Measurements from ENCODE around the gene NPTX1. TPM values are rescaled to one million over a fixed set of nuclear protein-coding genes. Genes with fewer than 3 reads are reported as not detected.

The NPTX1 gene
- total RNA-seq, 2 experiments from 2014 or later, result 10.4 to 10.7 TPM

DNA sequence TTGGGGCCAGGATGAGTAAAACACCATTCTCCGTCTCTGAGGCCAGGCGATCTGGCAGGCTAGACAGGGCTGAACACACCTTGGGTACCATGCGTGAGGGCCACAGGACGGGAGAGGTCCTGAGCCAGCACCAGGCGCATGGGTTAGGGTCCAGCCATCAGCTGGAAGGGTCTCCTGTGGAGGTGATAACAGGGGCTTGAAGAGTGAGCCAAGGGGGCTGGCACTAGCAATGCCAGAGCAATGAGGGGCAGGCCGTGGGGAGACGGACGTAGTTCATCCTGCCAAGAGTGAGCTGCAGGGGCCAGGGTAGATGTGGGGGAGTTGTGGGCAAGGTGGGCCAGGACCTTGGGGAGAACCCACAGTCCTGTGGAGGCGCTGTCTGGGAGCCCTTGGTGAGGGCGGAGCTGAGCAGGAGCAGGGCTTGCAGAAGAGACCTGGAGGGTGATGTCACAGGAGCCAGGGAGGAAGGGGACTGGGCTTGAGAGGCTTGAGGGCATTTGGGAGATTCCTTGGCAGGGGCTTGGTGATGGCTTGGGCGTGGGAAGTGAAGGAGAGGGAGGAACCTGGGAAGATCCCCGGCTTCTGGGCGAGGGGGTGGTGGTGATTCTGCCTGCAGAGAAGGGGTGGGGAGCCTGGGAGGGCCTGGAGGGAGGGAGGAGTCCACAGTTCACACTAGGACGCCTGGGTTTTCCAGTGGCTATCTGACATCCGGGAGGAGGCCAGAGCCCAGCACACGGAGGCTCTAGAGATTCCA lies 6.3 kb upstream of the NPTX1 start:
- CTCF ChIA-PET, result no interaction called here
- H3K36me3 Mint-ChIP-seq (ENCODE audit: low read depth), result no peaks in the 10 kb centered on the region
- no peak for DNase-seq
- H3K4me3 Mint-ChIP-seq, result no peak overlapping the region
- peaks cover 55% of the 10 kb centered on the region for H3K27me3 Mint-ChIP-seq (ENCODE audit: low read depth)
- no peak overlapping the region for H3K27ac Mint-ChIP-seq
- intact Hi-C loops (cut with micrococcal nuclease), result no loop called here
- H3K9me3 Mint-ChIP-seq, result no peaks in the 10 kb centered on the region
- H3K4me1 Mint-ChIP-seq (ENCODE audit: low read depth), result no peaks in the 10 kb centered on the region

DNA sequence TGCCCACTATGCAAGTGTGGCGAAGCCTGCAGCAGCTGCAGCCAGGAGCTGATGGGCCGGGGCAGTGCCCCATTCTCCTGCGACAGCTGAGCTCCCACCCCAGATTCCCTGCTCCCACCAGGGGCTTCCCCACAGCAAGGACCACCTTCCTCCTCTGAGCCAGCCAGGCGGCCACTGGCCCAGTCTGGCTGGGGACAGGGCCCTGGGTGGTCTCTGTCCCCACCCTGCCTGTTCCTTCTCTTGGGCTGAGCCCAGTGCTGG lies 5.6 kb upstream of the NPTX1 start:
- Mint-ChIP-seq H3K4me3 (no peak overlapping the region), H3K9me3 (no peaks in the 10 kb centered on the region), H3K27ac (no peak overlapping the region), H3K27me3 (ENCODE audit: low read depth) (peaks cover 47% of the 10 kb centered on the region), H3K36me3 (ENCODE audit: low read depth) (no peaks in the 10 kb centered on the region), H3K4me1 (ENCODE audit: low read depth) (no peaks in the 10 kb centered on the region)
- CTCF ChIA-PET, result interaction anchor here (1.1 kb wide), 1 partner anchor 417 kb away, joined by 4 read pairs; no protein-coding TSS in a partner anchor
- DNase-seq, result no peak
- intact Hi-C loops (cut with micrococcal nuclease), result no loop called here

DNA sequence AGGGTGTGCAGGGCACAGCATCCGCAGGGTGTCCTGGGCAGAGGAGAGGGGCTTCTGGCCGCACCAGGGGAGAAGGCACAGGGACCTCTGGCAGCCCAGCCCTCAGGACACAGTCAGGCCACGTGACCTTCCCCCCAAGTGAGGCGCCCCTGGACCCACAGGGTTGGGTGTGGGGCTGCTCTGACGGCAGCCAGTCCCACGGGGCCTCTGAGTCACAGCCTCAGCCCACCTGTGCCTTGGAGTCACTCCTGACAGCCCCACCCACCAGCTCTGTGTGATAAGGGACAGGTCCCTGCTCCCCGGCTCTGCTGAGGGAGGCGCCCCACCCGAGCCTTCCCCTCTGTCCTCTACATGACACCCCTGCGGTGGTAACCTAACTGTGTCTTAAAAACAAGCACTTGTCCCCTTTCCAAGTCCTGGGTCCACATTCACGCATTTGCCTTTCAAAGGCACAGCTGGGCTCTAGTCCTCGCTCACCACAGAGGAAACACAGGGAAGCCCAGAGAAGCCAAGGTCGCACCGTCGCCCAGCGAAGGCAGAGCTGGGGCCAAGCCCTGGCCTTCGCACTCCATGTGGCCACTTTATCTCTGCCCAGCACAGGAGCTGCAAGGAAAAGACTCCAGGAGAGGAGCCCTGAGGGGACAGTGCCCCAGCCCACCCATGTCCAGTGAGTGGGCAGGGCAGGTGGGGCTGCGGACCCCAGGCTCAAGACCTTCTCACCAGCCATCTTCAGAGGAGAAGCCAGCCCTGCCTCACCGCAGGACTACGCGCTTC lies 5.1 kb upstream of the NPTX1 start:
- Mint-ChIP-seq H3K27ac (no peak overlapping the region), H3K4me1 (ENCODE audit: low read depth) (no peaks in the 10 kb centered on the region), H3K9me3 (no peaks in the 10 kb centered on the region), H3K4me3 (no peak overlapping the region), H3K36me3 (ENCODE audit: low read depth) (no peaks in the 10 kb centered on the region), H3K27me3 (ENCODE audit: low read depth) (peaks cover 46% of the 10 kb centered on the region)
- CTCF ChIA-PET, result interaction anchor here (1.1 kb wide), 1 partner anchor 417 kb away, joined by 4 read pairs; no protein-coding TSS in a partner anchor
- intact Hi-C loops (cut with micrococcal nuclease), result no loop called here
- DNase-seq, result no peak

DNA sequence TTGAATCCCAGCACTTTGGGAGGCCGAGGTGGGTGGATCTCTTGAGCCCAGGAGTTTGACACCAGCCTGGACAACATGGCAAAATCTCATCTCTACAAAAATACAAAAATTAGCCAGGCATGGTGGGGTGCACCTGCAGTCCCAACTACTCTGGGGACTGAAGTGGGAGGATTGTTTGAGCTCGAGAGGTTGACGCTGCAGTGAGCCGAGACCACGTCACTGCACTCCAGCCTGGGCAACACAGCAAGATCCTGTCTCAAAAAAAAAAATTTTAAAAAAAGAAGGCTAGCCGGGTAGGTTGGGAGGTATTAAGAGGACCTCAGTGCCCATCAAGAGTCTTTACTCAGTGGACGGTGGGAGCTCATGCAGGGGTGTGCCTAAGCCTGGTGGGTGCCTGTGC lies 3.8 kb upstream of the NPTX1 start:
- H3K4me1 Mint-ChIP-seq (ENCODE audit: low read depth), result peaks cover 3% of the 10 kb centered on the region
- no peak overlapping the region for H3K4me3 Mint-ChIP-seq
- peaks cover 47% of the 10 kb centered on the region for H3K27me3 Mint-ChIP-seq (ENCODE audit: low read depth)
- DNase-seq, result no peak
- CTCF ChIA-PET, result interaction anchor here (0.7 kb wide), 1 partner anchor 662 kb away, joined by 3 read pairs; no protein-coding TSS in a partner anchor
- no peaks in the 10 kb centered on the region for H3K9me3 Mint-ChIP-seq
- H3K27ac Mint-ChIP-seq, result no peak overlapping the region
- intact Hi-C loops (cut with micrococcal nuclease), result no loop called here
- H3K36me3 Mint-ChIP-seq (ENCODE audit: low read depth), result no peaks in the 10 kb centered on the region

DNA sequence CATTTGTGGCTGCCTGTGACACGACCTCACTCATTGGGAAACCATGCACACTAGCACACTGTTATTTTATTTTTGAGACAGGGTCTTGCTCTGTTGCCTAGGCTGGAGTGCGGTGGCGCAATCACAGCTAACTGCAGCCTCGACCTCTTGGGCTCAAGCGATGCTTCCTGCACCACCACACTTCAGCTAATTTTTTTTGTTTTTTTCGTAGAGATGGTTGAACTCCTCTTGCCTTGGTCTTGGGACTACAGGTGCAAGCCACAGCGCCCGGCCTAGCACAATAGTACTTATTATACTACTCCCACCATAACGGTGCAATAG lies 2.8 kb upstream of the NPTX1 start:
- CTCF ChIA-PET, result no interaction called here
- H3K27me3 Mint-ChIP-seq (ENCODE audit: low read depth), result peaks cover 57% of the 10 kb centered on the region
- intact Hi-C loops (cut with micrococcal nuclease), result loop anchor here (2.0 to 10.0 kb wide), 3 partner anchors 52 to 420 kb away; no protein-coding TSS in a partner anchor
- no peaks in the 10 kb centered on the region for H3K9me3 Mint-ChIP-seq
- no peak overlapping the region for H3K27ac Mint-ChIP-seq
- no peaks in the 10 kb centered on the region for H3K36me3 Mint-ChIP-seq (ENCODE audit: low read depth)
- H3K4me3 Mint-ChIP-seq, result no peak overlapping the region
- no peak for DNase-seq
- peaks cover 13% of the 10 kb centered on the region for H3K4me1 Mint-ChIP-seq (ENCODE audit: low read depth)

DNA sequence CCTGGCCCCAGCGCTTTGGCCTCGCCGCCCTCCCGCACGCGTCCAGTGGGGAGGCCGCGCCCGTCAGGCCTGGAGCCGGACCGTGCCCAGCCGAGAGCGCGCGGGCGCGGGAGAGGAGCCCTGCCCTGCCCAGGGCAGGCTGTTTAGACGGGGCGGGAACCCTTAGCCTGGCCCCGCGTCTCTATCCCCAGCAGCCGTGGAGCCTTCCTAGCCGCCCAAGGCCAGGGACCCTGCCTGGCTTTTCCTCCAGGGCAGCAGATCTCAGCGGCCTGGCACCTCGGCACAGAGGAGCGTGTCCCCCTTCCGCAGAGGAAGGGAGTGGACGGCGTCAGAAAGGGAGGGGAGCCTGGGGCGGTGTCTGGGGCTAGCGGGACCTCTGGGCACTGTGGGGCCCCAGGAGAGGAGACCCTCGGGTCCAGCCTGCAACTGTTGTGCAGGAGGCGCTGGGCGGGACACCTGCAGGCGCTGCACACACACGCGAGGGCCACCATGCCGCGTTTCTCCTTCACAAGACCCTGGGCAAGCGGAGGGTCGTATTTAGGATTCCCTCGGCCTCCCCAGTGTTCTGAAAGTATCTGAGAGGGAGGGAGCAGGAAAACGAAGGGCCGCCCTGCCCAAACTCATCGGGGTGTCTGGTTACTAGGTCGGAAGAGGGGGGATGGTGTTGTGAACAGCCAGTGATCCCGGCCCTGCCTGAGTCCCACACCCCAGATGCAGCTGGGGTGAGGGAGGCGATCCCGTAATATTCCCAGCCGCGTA lies 2.3 kb upstream of the NPTX1 start:
- Mint-ChIP-seq H3K27me3 (ENCODE audit: low read depth) (peaks cover 58% of the 10 kb centered on the region), H3K4me1 (ENCODE audit: low read depth) (peaks cover 14% of the 10 kb centered on the region), H3K4me3 (no peak overlapping the region), H3K9me3 (no peaks in the 10 kb centered on the region), H3K36me3 (ENCODE audit: low read depth) (no peaks in the 10 kb centered on the region), H3K27ac (no peak overlapping the region)
- DNase-seq, result no peak
- intact Hi-C loops (cut with micrococcal nuclease), result loop anchor here (1.0 to 10.0 kb wide), 4 partner anchors 51 to 502 kb away; no protein-coding TSS in a partner anchor
- CTCF ChIA-PET, result no interaction called here

DNA sequence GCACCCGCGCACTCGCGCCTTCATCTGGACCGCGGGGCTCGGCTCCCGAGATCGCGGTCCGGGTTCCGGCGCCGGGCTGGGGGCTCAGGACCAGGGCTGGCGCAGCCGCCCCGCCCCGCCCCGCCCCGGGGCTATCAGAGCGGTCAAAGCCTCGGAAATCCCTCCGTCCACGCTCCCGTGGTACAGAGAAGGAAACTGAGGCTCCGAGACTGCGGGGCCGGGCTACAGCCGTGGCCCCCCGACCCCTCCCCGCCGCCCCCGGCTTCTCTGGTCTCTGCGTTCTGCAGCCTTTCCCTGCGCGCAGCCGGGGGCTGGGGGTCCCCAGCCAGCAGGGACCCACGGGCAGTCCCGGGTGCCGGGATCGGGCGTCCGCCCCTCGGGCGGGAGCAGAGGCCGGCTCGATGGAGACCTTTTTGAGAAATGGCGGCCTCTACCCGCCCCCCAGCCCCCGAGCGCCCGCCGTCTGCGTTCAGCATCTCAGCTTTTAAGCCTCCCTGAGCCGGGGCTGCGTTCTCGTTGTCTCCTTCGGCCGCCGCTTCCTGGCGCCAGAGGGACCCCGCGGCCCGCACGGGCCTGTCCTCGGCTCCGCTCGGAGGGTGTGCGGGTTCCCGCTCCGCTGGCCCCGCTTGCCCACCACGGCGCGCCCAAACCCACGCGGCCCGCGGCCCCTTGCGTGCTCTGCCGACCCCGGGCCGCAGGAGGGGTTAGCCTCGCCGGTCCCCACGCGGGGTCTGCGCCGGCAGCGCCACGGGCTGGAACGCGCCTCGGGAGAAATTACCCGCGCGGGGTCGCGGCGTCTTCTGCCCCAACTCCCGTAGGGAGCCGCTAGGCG lies 1.5 kb upstream of the NPTX1 start:
- H3K9me3 Mint-ChIP-seq, result no peaks in the 10 kb centered on the region
- DNase-seq, result peak; percentile 65
- peaks cover 14% of the 10 kb centered on the region for H3K4me1 Mint-ChIP-seq (ENCODE audit: low read depth)
- H3K4me3 Mint-ChIP-seq, result no peak overlapping the region
- H3K27me3 Mint-ChIP-seq (ENCODE audit: low read depth), result peaks cover 59% of the 10 kb centered on the region
- no peak overlapping the region for H3K27ac Mint-ChIP-seq
- CTCF ChIA-PET, result no interaction called here
- H3K36me3 Mint-ChIP-seq (ENCODE audit: low read depth), result no peaks in the 10 kb centered on the region
- intact Hi-C loops (cut with micrococcal nuclease), result loop anchor here (1.0 to 10.0 kb wide), 4 partner anchors 51 to 502 kb away; no protein-coding TSS in a partner anchor

DNA sequence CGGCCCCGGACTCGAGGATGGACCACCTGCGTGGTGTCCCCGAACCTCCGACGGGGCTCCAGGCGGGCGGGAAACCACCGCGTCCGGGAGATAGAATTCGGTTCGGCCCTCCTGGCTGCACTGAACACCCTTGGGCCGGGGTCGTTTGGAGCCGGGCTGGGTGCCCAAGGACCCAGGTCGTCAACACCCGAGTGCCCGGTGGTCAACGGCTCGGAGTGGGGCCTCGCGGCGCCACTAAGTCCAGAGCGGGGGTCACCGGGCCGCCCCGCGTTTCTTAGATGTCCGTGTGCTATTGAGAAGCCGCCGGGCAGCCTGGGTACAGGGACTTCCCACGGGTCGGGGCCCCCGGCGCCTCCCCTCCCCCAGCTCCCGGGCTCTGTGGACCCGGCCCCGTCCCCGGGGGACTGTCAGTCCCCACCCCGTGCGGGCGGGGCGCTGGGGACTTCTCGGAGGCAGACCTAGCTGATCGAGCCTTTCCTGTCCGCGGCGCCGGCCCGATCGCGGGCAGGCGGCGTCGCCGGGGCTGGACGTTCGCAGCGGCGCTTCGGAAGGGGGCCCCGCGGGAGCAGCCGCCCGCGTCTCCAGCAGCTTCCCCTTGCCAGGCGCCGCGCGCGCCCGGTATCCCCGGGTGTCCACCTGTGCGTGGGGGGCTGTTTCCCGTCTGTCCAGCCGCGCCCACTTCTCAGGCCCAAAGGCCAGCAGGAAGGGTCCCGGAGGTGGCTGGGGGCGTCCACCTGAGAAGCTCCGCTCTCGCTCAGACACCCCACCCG lies 655 bp upstream of the NPTX1 start:
- peak overlapping the region; percentile 24 for H3K4me3 Mint-ChIP-seq
- peaks cover 55% of the 10 kb centered on the region for H3K27me3 Mint-ChIP-seq (ENCODE audit: low read depth)
- CTCF ChIA-PET, result interaction anchor here (1.0 to 1.7 kb wide), 2 partner anchors 99 to 423 kb away, joined by 3 to 5 read pairs; no protein-coding TSS in a partner anchor
- intact Hi-C loops (cut with micrococcal nuclease), result loop anchor here (5.0 to 10.0 kb wide), 2 partner anchors 50 to 308 kb away; no protein-coding TSS in a partner anchor
- no peak overlapping the region for H3K27ac Mint-ChIP-seq
- H3K9me3 Mint-ChIP-seq, result no peaks in the 10 kb centered on the region
- DNase-seq, result no peak
- no peaks in the 10 kb centered on the region for H3K36me3 Mint-ChIP-seq (ENCODE audit: low read depth)
- H3K4me1 Mint-ChIP-seq (ENCODE audit: low read depth), result peaks cover 18% of the 10 kb centered on the region

DNA sequence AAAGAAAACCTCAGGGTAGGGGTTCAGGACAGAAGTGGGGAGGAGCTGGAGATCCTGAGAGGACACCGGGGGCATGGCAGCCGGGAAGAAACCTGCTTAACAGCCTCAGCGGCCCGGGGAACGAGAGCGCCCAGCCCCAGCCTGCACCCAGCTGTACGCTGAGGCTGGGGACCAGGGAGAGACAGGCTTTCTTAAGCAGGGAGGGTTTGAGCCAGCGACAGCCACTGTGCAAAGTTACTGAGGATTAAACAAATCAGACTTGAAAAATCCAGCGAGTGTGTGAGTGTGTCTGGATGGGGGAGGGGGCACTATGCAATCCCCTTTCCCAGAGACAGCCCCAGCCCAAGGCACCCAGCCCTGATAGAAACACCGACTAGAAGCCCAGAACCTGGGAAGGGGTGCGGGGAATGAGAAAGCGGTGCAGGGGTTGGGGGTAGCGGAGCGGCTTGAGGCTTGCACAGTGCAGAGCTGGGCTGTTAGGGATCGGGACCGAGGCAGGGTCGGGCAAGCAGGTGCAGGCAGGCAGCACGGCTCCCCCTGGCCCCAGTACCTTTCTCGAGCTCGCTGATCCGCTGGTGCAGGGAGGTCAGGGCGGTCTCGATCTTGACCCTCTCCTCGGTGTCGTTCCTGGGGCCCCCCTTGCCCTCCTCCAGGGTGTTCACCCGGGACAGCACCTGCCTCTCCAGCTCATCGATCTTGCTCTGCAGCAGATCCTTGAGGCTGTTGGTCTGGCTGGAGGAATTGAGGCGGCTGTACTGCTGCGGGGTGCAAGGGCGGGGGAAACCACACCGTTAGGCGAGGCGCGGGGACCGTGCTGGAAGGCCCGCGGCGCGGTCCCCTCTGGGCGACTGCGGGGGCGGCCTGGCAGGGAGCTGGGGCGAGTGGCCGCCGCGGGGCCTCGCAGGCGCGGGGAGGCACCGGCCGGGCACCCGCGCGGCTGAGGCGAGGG lies 1.2 kb downstream of the NPTX1 start:
- no peak overlapping the region for H3K27ac Mint-ChIP-seq
- CTCF ChIA-PET, result interaction anchor here (0.6 to 1.7 kb wide), 5 partner anchors 7 to 424 kb away, joined by 3 to 5 read pairs (median 4); no protein-coding TSS in a partner anchor
- H3K27me3 Mint-ChIP-seq (ENCODE audit: low read depth), result peaks cover 41% of the 10 kb centered on the region
- H3K4me1 Mint-ChIP-seq (ENCODE audit: low read depth), result peaks cover 22% of the 10 kb centered on the region
- peak; percentile 20 for DNase-seq
- no peaks in the 10 kb centered on the region for H3K36me3 Mint-ChIP-seq (ENCODE audit: low read depth)
- intact Hi-C loops (cut with micrococcal nuclease), result loop anchor here (2.0 to 10.0 kb wide), 3 partner anchors 48 to 310 kb away; no protein-coding TSS in a partner anchor
- H3K4me3 Mint-ChIP-seq, result peak overlapping the region; percentile 71
- no peaks in the 10 kb centered on the region for H3K9me3 Mint-ChIP-seq

DNA sequence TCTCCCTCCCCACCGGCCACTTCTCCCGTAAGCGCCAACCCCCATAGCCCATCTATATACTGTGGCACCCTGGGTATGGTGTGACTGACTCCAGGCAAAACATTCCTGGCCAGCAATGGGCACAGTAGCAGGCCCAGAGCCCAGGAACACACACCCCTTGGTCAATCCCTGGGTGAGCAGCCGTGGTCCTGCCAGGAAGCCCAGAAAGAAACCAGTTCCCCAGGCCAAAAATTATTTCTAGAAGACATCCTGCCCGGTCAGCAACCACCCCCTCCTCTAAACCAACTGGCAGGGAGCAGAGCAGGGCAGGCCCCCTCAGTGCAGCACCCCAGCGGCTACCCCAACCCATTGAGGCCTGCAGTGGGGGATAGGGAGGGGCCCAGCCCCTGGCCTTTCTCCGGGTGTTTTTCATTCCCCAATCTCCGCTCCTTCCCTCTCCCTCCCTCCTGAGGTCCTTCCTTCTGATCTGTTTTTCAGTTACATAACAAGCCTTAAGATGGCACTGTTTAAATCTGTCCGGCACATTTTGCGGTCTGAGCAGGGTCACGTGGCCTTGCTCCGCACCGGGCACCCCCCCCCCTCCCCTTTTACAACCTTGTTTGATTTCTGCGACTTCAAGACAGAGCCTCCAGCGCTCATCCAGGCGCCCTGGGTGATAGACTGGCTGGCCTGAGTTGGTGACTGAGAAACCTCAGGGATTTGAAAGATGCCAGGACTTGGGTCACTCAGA lies 2.0 kb downstream of the NPTX1 start:
- no peaks in the 10 kb centered on the region for H3K9me3 Mint-ChIP-seq
- intact Hi-C loops (cut with micrococcal nuclease), result loop anchor here (2.0 to 10.0 kb wide), 2 partner anchors 100 to 310 kb away; no protein-coding TSS in a partner anchor
- H3K27ac Mint-ChIP-seq, result no peak overlapping the region
- H3K4me1 Mint-ChIP-seq (ENCODE audit: low read depth), result peaks cover 22% of the 10 kb centered on the region
- H3K4me3 Mint-ChIP-seq, result peak overlapping the region; percentile 71
- DNase-seq, result peak; percentile 57
- CTCF ChIA-PET, result interaction anchor here (0.6 to 1.4 kb wide), 3 partner anchors 13 to 300 kb away, joined by 3 to 4 read pairs (median 4); no protein-coding TSS in a partner anchor
- H3K27me3 Mint-ChIP-seq (ENCODE audit: low read depth), result peaks cover 34% of the 10 kb centered on the region
- H3K36me3 Mint-ChIP-seq (ENCODE audit: low read depth), result no peaks in the 10 kb centered on the region

Data from activated naive CD4-positive, alpha-beta T cell treated with anti-CD3 and anti-CD28 coated beads for 36 hours (primary cell).